ELF-1 (cell line): Measurements from ENCODE around the gene NHS.

Experiments
- DNase-seq: peaks from one replicate; pipeline ENCODE4 v3.0.0-alpha.2; 2016; ENCODE audit warnings: low read depth, low spot score

NHS gene

DNA sequence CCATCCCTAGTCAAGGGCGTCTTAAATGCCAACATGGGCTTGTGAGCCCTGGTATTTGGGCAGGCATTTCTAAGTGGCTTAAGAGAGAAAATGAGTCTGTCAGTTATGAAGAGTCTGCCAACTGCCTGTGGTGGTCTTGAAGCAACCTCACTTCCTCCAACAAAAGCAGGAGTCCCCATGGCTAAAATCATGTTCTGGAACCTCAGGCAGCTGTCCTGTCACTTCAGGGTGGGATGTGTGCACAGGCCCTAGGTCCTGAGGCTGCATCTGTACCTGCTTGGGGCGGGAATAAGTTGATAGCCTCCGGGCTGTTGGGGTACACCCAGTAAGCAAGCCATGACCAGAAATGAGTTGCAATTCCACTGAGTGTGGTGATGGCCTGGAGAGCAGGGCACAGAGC is 247.3 kb downstream of the NHS start:
- DNase-seq: no peak

DNA sequence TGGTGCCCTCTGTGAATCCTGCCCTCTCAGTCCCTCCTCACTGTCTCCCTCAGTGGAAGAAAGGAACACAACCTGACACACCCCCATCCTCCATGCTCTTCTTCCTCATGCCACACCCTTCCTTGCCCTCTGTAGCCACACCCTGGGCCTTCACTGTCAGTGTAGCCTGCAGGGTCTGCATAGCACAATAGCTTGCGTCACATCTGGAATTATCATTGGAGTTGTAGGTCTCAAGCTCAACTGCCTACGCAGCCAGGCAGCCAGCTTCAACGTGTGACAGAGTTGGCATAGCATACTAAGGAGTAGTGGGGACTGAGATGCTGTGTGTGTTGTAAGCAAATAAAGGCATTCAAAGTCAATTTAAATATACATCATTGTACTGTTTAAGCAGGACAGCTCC is 248.8 kb downstream of the NHS start:
- DNase-seq: no peak

DNA sequence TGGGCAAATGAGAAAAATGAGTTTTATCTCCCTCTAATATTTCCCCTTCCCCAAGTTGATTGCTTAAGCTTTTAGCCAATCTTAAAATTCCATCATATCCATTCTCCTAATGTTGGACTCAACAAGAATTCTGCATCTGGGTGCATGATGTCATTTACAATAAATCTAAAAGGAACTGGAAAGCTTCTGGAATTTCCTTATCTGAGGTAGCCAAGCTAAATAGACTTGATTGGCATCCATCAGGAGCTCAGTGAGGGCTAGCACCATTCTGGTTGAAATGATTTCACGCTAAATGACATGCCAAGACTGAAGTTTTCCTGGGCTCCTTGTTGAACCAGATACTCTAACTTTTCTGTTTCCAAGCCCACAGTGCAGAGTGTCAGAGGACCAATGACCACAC is 252.0 kb downstream of the NHS start:
- no peak for DNase-seq

DNA sequence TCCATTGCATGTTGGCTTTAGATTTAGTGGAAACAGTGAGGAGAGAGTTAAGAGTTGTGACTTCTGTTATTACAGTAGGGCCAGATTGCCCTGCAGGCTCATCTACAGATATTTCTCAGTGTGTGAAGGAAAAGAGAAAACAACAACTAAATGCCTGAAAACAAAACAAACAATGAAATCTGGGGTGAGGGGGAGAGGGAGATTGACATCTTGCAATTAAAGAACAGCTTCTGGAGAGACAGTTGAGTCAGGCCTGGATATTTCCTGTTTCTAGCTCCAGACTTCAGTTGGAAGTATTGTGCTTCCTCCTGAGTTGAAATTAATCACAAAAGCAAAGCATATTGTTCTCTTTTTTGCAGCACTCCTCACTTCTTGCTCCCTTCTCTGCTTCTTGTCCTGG is 254.0 kb downstream of the NHS start:
- no peak for DNase-seq

DNA sequence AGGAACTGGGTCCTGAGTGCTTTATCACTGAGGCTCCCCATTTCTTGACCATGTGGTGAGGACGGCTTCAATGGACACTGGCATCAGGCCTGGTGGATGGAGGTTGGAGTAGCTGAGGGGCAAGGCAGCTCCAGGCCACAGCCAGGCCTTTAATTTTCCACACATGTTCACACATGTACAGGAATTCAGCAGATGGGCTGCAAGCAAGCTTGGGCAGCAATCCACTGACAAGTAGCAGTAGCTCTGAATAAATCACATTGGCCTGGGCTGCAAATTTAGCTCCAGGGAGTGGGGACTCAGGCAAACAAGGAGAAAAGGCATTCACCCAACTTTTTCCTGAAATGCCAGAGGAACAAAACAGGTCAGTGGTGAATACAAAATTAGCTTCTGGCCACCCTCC is 254.5 kb downstream of the NHS start:
- no peak for DNase-seq

DNA sequence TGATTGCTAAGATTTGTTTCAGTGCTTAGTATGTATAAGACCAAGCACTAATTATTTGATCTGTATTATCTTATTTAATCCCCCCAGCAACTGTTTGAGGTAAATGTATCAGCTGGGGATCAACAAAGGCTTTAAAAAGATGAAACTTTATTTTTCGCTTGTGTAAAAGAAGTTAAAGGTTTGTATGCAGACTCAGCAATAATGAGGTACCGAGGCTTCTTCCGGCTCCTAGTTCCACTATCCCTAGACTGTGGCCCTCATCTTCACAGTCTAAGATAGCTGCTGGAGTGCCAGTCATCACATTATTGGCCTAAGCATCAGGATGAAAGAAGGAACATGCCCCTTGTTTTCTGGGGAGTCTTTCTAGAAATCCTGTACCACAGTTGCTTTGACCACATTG is 256.6 kb downstream of the NHS start:
- DNase-seq: no peak

DNA sequence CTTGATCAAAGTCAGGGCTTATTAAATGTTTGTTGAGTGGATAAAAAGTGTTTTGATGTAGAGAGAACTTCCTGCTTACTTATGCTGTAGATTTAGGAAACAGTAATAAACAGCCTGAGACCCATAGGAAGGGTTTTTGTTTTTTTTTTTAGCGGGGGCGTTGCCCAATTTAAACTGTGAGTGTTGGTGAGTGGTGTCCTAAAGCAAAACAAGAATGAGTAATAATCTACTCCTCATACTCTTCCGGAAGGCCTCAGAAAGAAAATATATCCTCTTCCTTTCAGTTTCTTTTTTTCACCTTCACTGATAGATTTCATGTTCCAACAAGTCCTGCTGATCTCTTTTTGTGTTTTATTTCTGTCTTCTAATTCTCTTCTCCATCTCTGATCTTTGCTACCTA is 257.9 kb downstream of the NHS start:
- DNase-seq: no peak

DNA sequence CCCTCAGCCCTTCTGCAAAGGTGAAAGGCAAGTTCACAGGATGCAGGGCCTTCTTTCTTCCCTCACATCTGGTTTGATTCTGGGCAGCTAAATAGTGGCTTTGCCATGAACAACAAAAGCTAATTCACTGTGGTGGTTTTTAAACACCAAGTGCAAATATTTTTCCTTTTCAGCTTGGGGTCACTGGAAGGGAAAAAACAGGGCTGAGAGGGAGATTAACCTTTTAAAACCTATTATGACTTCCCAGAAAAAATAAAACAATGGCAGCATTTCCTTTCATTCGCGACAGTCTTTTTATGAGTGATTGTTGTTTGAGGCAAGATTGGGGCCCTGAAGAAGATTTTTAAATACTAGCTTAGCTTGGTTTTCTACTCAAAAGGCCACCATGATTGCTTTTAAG is 258.5 kb downstream of the NHS start:
- no peak for DNase-seq

DNA sequence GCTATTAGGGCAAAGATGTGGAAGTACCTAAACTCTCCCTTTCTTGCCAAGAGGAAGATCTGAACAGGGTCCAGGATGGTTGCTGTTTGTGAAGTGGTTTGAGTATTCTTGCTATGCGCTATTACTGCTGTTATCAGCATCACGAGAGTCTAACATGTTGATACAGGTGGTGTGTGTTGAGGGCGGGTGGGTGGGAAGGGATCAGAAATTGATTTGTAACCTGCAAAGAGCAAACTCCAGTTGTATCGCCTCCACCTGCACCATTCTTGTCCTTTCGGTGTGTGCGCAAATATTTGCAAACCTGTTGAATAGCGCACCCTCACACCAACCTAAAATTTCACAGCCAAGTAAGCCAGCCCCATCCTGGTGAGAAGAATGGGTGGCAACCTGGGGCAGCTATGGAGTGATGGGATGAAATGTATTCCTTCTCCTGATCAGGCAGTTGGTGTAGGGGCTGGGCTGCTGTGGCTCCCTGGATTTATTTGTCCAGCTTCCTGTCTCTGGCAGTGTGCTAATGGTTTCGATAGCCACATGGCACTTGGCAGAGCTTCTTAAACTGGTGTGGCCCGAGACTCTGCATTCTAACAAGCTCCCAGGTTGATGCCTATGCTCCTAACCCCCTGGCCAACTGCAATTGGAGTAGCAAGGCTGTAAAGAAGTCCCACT is 259.7 kb downstream of the NHS start:
- no peak for DNase-seq

DNA sequence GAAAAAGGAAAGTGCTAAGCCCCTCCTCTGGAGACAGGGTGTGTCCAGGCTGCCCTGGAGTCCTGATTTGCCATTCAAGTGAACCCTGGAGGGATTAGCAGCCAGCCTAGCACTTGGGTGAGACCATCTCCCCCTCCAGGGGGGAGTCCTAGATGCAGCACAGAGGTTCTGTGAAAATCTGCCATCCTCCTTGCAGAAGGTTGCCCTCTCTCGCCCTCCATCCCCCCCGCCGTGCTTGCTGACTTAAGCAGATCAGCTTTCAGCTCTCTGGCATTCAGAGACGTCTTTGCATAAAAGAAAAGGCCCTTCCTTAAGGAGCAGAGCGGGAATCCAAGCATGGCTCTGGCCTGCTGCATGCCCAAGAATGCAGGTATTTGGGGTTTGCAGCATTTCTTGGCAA is 260.2 kb downstream of the NHS start:
- peak; percentile 97 for DNase-seq

DNA sequence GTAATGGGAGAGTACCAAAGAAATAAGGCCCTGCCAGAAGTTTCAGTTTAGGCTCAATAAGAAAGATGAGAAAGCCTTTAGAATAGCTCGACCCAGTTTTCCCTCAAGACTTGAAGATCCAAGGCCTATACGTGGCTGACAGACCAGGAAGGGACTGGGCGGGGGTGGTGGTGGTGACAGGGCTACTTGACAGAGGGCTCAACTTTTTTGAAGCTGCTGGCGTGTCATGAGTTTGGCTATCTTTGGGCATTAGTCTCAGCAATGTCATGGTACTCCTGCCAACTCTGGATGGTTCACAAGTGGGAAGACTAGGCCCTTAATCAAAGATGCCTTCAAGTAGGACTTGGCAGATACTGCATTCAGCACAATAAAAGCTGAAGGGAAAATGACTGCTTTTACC is 262.2 kb downstream of the NHS start:
- no peak for DNase-seq

DNA sequence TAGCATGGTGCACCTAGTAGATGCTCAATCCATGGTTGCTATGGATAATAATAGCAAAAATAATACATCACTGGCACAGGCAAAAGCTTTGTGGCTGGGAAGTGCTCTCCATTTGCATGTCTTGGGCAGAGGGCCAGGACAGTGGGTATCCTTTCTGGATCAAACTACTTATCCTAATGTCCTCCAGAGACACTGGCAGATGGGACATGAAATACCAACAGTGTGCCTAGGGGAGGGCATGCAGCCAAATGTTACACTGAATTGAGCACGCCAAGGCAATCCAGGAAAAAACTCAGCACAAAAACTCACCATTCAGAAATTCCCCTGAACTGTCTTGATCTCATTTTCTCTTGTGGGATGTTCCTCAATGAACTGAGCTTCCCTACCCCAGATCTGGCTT is 263.7 kb downstream of the NHS start:
- DNase-seq: no peak

DNA sequence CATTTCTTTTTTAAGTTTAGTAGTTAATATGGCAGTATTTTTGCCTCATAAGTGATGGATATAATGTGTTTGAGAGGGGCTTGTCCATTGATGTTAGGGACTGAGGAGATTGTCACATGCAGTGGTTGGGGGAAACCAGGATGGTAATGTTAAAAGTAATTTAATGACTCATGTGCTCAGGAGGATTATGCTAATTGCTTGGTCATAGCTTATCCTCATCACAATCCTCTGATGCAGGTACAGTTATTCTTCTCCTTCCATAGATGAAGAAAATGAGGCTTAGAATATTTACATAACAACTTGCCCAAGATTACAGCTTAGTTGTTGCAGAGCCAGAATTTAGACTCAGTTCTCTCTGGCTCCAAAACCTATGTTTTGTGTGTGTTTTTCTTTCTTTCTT is 267.9 kb downstream of the NHS start:
- no peak for DNase-seq

DNA sequence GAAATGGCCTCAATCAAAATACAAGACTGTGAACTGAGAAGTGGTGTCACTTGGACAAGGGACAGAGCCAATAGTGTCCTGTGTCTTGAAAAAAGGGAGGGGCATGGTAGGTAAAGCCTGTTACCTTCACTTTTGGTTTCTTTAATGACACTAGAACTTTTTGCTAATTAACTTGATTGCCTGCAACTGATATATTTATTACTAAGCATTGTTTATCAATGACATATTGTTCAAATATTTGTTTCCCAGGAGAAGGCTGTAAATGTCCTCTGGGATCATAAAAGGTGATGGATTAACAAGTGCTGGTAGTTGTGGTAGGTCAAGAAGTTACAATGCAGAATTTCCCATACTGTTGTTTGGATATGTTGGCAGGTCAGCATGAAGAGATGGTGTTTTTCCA is 268.5 kb downstream of the NHS start:
- no peak for DNase-seq

DNA sequence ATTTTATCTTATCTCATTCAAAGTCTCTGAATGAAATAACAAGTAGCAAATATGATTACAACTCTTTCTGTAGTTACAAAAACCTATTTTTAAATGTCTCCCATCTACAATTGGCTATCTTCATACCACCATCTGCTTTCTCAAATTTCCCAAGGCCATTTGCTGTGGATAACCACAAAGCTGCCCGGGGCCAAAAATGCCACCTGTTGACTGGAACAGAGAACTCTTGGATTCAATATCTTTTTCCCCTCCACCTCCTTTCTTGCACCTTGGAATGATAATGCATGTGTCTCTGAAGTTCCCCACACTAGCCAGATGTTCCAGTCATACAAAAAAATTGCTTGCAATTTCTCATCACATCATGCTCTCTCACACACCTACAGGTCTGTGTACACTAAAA is 269.0 kb downstream of the NHS start:
- no peak for DNase-seq

DNA sequence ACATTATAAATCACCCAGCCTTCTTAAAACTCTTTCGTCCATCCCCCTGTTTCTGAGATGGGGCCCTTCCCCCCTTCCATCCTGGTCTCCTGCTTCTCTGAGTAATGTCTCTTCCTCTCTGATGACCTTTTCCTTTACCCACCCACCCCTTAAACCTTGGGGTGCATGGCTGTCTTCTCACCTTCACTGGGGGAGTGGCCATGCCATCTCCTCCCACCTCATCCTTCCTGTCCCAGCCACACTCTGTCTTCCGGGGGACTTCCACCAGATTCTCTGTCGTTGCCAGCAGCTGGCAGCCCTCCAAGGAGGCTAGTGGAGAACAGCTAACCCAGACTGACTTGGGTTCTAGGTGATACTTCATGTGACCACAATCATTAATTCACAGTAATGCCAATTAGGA is 279.1 kb downstream of the NHS start:
- no peak for DNase-seq

DNA sequence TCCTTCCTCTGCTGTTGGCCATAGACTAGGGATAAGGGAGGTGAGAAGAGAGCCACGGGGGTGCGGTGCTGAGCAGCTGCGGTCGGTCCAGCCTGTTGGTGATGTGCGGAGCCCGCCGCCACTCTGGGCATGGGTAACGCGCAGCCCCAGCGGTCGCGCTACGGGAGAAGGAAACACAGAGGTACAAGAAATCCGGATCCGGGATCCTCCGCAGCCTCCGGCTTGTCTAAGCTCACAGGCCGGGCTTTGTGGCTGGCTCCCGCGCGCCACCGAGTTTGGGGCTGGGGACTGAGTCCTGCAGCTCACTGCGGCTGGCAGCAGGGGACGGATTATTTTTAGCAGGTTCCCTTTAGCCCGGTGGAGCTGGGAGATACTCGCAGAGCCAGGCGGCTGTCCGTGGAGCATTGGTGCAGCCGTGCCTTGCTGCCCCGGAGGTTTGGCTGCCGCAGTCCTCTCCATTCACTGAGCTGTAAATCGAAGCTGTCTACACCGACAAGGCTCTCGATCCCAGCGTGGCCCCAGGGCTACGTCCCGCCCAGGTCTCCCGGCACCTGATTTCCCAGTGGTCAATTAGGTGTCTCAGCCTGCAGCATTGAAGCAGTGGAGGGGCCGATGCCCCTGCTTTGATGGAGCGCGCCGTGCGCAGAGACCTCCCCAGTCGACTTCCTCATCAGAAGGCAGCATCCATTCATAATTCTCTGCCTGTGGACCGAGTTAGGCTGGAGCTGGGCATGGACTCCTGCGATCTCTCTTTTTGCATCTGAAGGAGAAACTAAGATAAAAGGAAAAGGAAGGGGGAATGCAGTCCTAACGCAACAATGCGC is 280.4 kb downstream of the NHS start:
- DNase-seq: peak; percentile 80

DNA sequence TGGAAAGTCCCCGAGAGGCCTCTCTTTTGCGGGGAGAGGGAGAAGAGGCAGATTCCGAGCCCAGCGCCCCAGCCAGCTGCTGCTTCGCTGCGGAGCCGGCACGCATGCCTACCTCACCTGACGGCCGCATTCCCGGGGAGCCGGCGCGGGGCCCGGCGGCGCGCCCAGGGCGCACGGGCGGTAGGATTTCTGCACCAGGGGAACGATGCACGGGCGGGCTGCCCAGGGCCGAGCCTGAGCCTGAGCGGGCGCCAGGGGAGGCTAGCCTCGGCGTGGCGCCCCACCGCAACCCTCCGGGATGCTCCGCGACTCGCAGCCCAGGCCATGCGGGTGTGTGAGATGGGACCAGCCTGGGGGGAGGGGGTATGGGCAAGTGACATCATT is 281.0 kb downstream of the NHS start:
- DNase-seq: no peak

DNA sequence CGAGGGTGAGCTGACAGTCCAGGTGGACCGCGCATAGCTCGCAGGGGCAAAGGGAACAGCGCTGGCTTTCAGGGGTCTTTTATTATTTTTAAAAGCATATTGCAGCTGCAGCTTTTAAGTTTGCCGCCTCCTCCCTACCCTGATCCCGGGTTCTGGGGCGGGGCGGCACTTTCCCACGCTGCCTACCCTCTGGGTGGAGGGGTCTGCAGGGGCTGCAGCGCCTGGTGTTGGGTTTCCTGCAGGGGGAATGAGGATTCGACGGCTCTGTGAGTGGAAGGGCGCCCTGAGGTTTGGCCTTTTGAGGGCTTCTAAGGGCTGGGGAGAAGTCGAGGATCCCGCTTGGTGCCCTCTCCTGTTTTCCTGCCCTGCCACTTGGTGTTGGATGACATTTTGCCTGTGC is 281.6 kb downstream of the NHS start:
- no peak for DNase-seq

DNA sequence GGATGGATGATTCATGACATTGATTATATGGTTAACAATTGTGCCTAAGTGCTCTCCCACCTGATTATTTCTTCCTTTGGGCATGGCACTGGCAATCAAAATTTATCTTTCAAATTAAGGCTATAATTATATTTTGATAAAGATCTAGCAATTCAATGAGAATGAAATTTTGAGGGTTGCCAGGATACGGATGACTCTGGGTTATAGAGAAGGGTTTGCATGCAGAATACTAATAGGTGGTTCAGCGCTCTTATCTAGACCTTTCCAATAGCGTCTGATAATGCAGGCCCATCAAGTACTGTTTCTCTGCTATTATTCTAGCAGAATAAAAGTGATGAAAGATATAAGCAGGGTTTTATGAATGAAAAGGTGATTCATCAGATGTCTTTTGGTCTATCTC is 287.4 kb downstream of the NHS start:
- DNase-seq: no peak

DNA sequence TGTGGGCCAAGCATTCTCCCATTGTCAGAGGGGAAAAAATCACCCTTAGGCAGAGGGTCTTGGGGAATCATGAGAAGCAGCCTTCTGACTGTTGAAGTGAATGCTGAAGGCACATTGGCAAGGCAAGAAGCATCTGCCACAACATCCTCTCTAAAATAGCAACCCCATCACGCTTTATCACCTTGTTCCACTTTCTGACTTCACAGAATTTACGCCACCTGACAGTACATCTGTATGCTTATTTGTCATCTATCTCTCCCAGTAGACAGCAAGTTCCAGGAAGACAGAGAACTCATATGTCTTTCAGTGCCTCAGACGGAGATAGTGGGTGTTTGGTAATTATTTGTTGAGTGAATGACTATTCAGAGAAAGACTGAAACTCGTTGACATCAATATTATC is 293.9 kb downstream of the NHS start:
- DNase-seq: no peak

DNA sequence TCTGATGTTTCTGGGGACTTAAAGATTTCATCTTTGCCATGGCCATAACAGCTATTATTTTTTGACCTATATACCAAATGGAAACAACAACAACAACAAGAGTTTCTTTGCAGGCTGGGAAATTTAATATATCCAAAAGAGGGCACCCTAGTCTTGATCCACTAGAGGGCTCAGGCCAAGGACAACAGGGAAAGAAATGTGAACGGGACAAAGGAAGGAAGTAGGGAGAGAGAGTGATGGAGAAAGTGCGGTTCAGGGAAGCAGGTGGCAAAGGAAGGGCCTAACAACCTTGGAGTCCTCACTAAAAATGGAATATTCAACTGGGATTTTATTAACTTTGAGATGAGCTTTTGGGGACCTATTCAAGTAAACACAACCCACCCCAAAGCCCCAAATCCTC is 294.5 kb downstream of the NHS start:
- DNase-seq: no peak

DNA sequence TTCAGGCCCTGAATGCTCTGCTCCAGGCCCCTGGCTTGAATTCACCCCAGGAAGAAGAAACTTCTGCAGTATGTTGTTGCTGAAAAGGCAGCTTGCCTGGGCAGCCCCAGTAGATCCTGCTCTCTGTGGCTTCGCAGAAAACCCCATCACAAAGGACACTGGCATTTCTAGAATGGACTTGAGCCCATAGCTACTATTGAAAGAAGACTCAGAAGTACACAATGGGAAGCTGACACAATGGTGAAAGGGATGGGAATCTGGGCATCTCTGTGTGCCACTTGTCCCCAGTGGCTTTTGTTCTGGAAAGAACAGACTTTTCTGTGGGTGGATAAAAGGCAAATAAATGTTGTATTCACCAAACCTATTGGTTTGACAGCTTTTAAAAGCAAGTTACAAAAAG is 294.9 kb downstream of the NHS start:
- DNase-seq: no peak

DNA sequence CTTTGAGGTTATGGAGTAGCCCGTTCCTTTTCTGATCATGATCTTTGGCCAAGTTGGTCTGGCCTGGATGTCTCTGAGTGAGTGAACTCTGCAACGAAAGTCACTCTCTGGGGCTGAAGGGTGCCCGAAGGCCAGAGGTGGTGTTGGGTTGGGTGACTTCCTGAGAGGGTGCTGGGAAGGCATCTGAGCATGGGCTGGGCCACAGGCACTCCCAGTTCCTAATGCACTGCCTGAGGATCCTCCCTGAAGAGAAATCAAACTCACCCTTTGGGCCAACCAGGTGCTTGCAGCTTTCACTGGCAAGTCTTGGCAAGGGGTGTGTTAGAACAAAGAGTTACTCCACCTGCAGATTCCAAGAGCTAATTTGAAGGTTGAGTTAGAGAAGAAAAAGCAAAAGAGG is 295.9 kb downstream of the NHS start:
- DNase-seq: no peak
